Neutrophil (primary cell): Measurements from ENCODE around the gene ANO1.

Experiments used
- H3K27ac ChIP-seq: fragments of 200-600 bp; sonication (generic); 2 replicates; pipeline ENCODE4 v1.5.1; 2016; ENCODE audit warnings: mild to moderate bottlenecking, moderate library complexity
- H3K27me3 ChIP-seq: fragments of 200-600 bp; sonication (generic); 2 replicates; pipeline ENCODE4 v1.6.0; 2016; ENCODE audit warnings: mild to moderate bottlenecking
- H3K36me3 ChIP-seq: fragments of 200-600 bp; sonication (generic); 2 replicates; pipeline ENCODE4 v1.5.1; 2017
- H3K4me1 ChIP-seq, 2 experiments: fragments of 200-600 bp in 1 of 2; sonication (generic) in 1 of 2; 1 replicate in 1 of 2; 2 replicates in 1 of 2; pipeline versions ENCODE4 v1.5.1 to v1.6.1; 2013 to 2016; ENCODE audit warnings: low read depth in 1 of 2, low read length in 1 of 2, mild to moderate bottlenecking in 1 of 2, moderate library complexity in 1 of 2; ENCODE audit not compliant: control insufficient read depth in 1 of 2, insufficient read depth in 1 of 2
- H3K4me3 ChIP-seq, 2 experiments: fragments of 200-600 bp in 1 of 2; sonication (generic) in 1 of 2; 1 replicate in 1 of 2; 2 replicates in 1 of 2; pipeline ENCODE4 v1.5.1; 2013 to 2016; ENCODE audit warnings: low read depth in 1 of 2, low read length in 1 of 2, mild to moderate bottlenecking in 1 of 2, moderate library complexity in 1 of 2
- H3K9me3 ChIP-seq: fragments of 200-600 bp; sonication (generic); 2 replicates; pipeline ENCODE4 v1.5.1; 2016
- CTCF ChIP-seq: fragments of 200-600 bp; sonication (generic); IDR thresholded peaks from 2 replicates; pipeline ENCODE4 v1.5.1; 2016; ENCODE audit warnings: antibody characterized with exemption

The ANO1 gene

GRCh38 chr11:70100280-70100603, 22.1 kb downstream of the ANO1 start:
- Histone ChIP-seq H3K27me3 (peaks cover under 1% of the 10 kb centered on the region), H3K4me1 (no peaks in the 10 kb centered on the region), H3K36me3 (no peaks in the 10 kb centered on the region), H3K9me3 (no peaks in the 10 kb centered on the region), H3K27ac (no peak overlapping the region), H3K4me3 (no peak overlapping the region)
- no peak for TF ChIP-seq CTCF

- Histone ChIP-seq H3K36me3 (no peaks in the 10 kb centered on the region), H3K9me3 (no peaks in the 10 kb centered on the region), H3K4me3 (no peak overlapping the region), H3K27ac (no peak overlapping the region), H3K27me3 (peaks cover 6% of the 10 kb centered on the region), H3K4me1 (no peaks in the 10 kb centered on the region)
- no peak for TF ChIP-seq CTCF
These were observed 22.7 kb downstream of the ANO1 start for GRCh38 chr11:70100791-70101190.

GRCh38 chr11:70103256-70103975, 25.3 kb downstream of the ANO1 start:
- no peak for TF ChIP-seq CTCF
- H3K9me3 ChIP-seq = no peaks in the 10 kb centered on the region
- no peak overlapping the region for H3K4me3 ChIP-seq
- no peak overlapping the region for H3K27ac ChIP-seq
- H3K36me3 ChIP-seq = no peaks in the 10 kb centered on the region
- peaks cover 15% of the 10 kb centered on the region for H3K27me3 ChIP-seq
- no peaks in the 10 kb centered on the region for H3K4me1 ChIP-seq

GRCh38 chr11:70104419-70104818, 26.3 kb downstream of the ANO1 start:
- H3K36me3 ChIP-seq = no peaks in the 10 kb centered on the region
- no peak for TF ChIP-seq CTCF
- H3K9me3 ChIP-seq = no peaks in the 10 kb centered on the region
- no peaks in the 10 kb centered on the region for H3K4me1 ChIP-seq
- H3K27ac ChIP-seq = no peak overlapping the region
- no peak overlapping the region for H3K4me3 ChIP-seq
- H3K27me3 ChIP-seq = peaks cover 15% of the 10 kb centered on the region

GRCh38 chr11:70104961-70105360, 26.8 kb downstream of the ANO1 start:
- Histone ChIP-seq H3K9me3 (no peaks in the 10 kb centered on the region), H3K4me1 (no peaks in the 10 kb centered on the region), H3K36me3 (no peaks in the 10 kb centered on the region), H3K27ac (no peak overlapping the region), H3K4me3 (no peak overlapping the region), H3K27me3 (peaks cover 15% of the 10 kb centered on the region)
- TF ChIP-seq CTCF = no peak

- Histone ChIP-seq H3K9me3 (no peaks in the 10 kb centered on the region), H3K27ac (no peak overlapping the region), H3K27me3 (peaks cover 15% of the 10 kb centered on the region), H3K36me3 (no peaks in the 10 kb centered on the region), H3K4me1 (no peaks in the 10 kb centered on the region), H3K4me3 (no peak overlapping the region)
- no peak for TF ChIP-seq CTCF
These were observed 27.2 kb downstream of the ANO1 start for GRCh38 chr11:70105369-70105754.
